Measurements from ENCODE around the gene CLEC5A. TPM values are rescaled to one million over a fixed set of nuclear protein-coding genes. Genes with fewer than 3 reads are reported as not detected.

The CLEC5A gene
- total and polyA plus RNA-seq, 9 of the 15 experiments (the other 6 are each of a cell fraction or from before 2014, with no cell fraction given): not detected

- TF ChIP-seq TEAD2 (tag; IDR thresholded peaks at IDR 0.05) (peak; percentile 48; the same call in 1 of the 2 replicates), CTCFL (IDR thresholded peaks at IDR 0.05; ENCODE audit: borderline replicate concordance, insufficient read depth, low read depth, low read length, poor library complexity, severe bottlenecking) (peak; percentile 48), FOXJ3 (CRISPR knock-in tag; IDR thresholded peaks at IDR 0.05) (no peak), HDAC1 (IDR thresholded peaks at IDR 0.05) (no peak), RAD21 (CRISPR knock-in tag; conservative IDR thresholded peaks at IDR 0.05 in 1 of 2, IDR thresholded peaks at IDR 0.05 in 1 of 2) (peak; percentile 49 to 78), BACH1 (tag; IDR thresholded peaks at IDR 0.05) (no peak), SMC3 (conservative IDR thresholded peaks at IDR 0.05; ENCODE audit: insufficient read depth, low read depth, low read length) (peak; percentile 76), REST (IDR thresholded peaks at IDR 0.05; ENCODE audit: borderline replicate concordance) (peak; percentile 59; the same call in 1 of the 2 replicates), REST (CRISPR knock-in tag; IDR thresholded peaks at IDR 0.05; ENCODE audit: low read depth) (no peak), ZNF263 (CRISPR knock-in tag; IDR thresholded peaks at IDR 0.05; ENCODE audit: borderline replicate concordance) (peak; percentile 75)
- TF ChIP-seq, protein P1, sequence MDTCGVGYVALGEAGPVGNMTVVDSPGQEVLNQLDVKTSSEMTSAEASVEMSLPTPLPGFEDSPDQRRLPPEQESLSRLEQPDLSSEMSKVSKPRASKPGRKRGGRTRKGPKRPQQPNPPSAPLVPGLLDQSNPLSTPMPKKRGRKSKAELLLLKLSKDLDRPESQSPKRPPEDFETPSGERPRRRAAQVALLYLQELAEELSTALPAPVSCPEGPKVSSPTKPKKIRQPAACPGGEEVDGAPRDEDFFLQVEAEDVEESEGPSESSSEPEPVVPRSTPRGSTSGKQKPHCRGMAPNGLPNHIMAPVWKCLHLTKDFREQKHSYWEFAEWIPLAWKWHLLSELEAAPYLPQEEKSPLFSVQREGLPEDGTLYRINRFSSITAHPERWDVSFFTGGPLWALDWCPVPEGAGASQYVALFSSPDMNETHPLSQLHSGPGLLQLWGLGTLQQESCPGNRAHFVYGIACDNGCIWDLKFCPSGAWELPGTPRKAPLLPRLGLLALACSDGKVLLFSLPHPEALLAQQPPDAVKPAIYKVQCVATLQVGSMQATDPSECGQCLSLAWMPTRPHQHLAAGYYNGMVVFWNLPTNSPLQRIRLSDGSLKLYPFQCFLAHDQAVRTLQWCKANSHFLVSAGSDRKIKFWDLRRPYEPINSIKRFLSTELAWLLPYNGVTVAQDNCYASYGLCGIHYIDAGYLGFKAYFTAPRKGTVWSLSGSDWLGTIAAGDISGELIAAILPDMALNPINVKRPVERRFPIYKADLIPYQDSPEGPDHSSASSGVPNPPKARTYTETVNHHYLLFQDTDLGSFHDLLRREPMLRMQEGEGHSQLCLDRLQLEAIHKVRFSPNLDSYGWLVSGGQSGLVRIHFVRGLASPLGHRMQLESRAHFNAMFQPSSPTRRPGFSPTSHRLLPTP (IDR thresholded peaks at IDR 0.05; ENCODE audit: borderline replicate concordance, extremely low read depth, insufficient read length): no peak
- TF ChIP-seq, protein P2, sequence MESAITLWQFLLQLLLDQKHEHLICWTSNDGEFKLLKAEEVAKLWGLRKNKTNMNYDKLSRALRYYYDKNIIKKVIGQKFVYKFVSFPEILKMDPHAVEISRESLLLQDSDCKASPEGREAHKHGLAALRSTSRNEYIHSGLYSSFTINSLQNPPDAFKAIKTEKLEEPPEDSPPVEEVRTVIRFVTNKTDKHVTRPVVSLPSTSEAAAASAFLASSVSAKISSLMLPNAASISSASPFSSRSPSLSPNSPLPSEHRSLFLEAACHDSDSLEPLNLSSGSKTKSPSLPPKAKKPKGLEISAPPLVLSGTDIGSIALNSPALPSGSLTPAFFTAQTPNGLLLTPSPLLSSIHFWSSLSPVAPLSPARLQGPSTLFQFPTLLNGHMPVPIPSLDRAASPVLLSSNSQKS (CRISPR knock-in tag; IDR thresholded peaks at IDR 0.05): no peak
These were observed 29.2 kb upstream of the CLEC5A start (continued) for GRCh38 chr7:141975806-141976523.
